ENCODE data around the gene ETV5.

The ETV5 gene

GRCh38 chr3:186068243-186068552 is 40.7 kb downstream of the ETV5 start:
- CTCF ChIA-PET, result no interaction called here
- TF ChIP-seq ELF4 (IDR thresholded peaks at IDR 0.05) (no peak), HDGF (IDR thresholded peaks at IDR 0.05; ENCODE audit: borderline replicate concordance) (no peak), BHLHE40 (IDR thresholded peaks at IDR 0.05; ENCODE audit: borderline replicate concordance) (no peak), FOXA1 (IDR thresholded peaks at IDR 0.05) (no peak), CTBP1 (IDR thresholded peaks at IDR 0.05; ENCODE audit: borderline replicate concordance) (no peak), NFRKB (IDR thresholded peaks at IDR 0.05) (no peak), SP1 (IDR thresholded peaks at IDR 0.05) (no peak), L3MBTL2 (conservative IDR thresholded peaks at IDR 0.05) (no peak), ZNF384 (IDR thresholded peaks at IDR 0.05) (no peak), FOXK2 (IDR thresholded peaks at IDR 0.05) (no peak), SUZ12 (IDR thresholded peaks at IDR 0.05) (no peak)
- no peak for DNase-seq (ENCODE audit: extremely low spot score)
- POLR2A ChIA-PET, result no interaction called here

DNA sequence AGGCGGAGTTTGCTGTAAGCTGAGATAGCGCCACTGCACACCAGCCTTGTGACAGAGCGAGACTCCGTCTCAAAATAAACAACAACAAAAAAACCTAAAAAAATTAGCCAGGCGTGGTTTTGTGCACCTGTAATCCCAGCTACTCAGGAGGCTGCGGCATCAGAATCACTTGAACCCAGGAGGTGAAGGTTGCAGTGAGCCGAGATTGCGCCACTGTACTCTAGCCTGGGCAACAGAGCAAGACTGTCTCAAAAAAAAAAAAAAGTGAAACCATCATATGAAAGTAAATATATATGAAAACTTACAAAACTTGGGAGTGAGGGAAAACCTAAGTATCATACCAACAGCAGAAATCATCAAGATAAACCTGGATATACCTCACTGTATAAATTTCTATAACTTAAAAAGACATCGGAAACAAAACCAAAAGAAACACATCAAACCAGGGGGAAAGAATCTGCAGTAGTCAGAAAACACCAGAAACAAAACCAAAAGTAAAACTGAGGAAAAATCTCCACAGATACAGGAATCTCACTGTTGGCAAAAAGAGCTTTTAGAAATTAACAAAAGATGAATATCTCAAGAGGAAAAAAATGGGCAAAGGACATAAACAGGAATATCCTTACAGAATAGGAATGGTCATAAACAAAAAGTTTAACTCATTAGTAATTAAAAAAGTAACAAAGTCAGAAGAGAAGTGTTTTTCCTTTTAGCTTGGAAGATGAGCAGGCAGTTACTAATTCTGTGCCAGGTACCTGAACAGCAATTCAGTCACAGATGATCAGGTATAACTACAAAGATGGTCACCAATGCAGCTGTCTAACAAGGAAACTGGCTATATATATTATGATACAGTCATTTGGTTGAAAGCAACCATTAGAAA is 41.3 kb downstream of the ETV5 start:
- no peak for TF ChIP-seq LEF1 (IDR thresholded peaks at IDR 0.05; ENCODE audit: borderline replicate concordance)
- no peak for TF ChIP-seq SP1 (IDR thresholded peaks at IDR 0.05)
- no peak for TF ChIP-seq FOXA1 (IDR thresholded peaks at IDR 0.05)
- no peak for TF ChIP-seq ARNT (IDR thresholded peaks at IDR 0.05)
- no peak for TF ChIP-seq CTBP1 (IDR thresholded peaks at IDR 0.05; ENCODE audit: borderline replicate concordance)
- DNase-seq (ENCODE audit: extremely low spot score), result no peak
- POLR2A ChIA-PET, result no interaction called here
- CTCF ChIA-PET, result no interaction called here

DNA sequence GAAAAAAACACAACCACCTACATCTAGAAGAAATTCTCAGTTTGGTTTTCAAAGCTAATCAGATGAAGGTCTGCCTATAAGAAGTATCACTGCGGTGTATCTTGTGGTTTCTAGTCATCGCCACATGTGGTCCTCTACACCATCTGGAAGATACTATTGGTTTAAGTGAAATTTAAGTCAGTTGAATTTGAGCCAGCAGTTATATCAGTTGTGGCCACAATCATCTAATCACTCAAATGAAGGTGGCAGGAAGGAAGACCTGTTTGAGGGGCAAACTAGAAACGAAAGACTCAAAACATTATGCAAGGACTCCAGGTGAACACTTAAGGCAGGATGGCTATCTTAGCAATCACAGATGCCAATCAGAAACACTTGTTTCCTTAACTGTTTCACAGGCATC is 48.7 kb downstream of the ETV5 start:
- POLR2A ChIA-PET, result no interaction called here
- no peak for TF ChIP-seq HDGF (IDR thresholded peaks at IDR 0.05; ENCODE audit: borderline replicate concordance)
- TF ChIP-seq SP1 (IDR thresholded peaks at IDR 0.05), result no peak
- no peak for TF ChIP-seq FOXM1 (IDR thresholded peaks at IDR 0.05; ENCODE audit: borderline replicate concordance)
- no peak for TF ChIP-seq NFRKB (IDR thresholded peaks at IDR 0.05)
- no peak for TF ChIP-seq PKNOX1 (IDR thresholded peaks at IDR 0.05)
- no peak for TF ChIP-seq FOXK2 (IDR thresholded peaks at IDR 0.05)
- TF ChIP-seq LEF1 (IDR thresholded peaks at IDR 0.05; ENCODE audit: borderline replicate concordance), result no peak
- TF ChIP-seq TARDBP (IDR thresholded peaks at IDR 0.05), result no peak
- TF ChIP-seq L3MBTL2 (conservative IDR thresholded peaks at IDR 0.05), result no peak
- no peak for TF ChIP-seq ZNF384 (IDR thresholded peaks at IDR 0.05)
- no peak for TF ChIP-seq ARNT (IDR thresholded peaks at IDR 0.05)
- TF ChIP-seq ELF4 (IDR thresholded peaks at IDR 0.05), result no peak
- TF ChIP-seq BHLHE40 (IDR thresholded peaks at IDR 0.05; ENCODE audit: borderline replicate concordance), result no peak
- TF ChIP-seq CTBP1 (IDR thresholded peaks at IDR 0.05; ENCODE audit: borderline replicate concordance), result no peak
- no peak for TF ChIP-seq SUZ12 (IDR thresholded peaks at IDR 0.05)
- no peak for TF ChIP-seq FOXA1 (IDR thresholded peaks at IDR 0.05)
- CTCF ChIA-PET, result no interaction called here
- DNase-seq (ENCODE audit: extremely low spot score), result no peak

- POLR2A ChIA-PET, result no interaction called here
- no peak for TF ChIP-seq NFRKB (IDR thresholded peaks at IDR 0.05)
- TF ChIP-seq PKNOX1 (IDR thresholded peaks at IDR 0.05), result no peak
- no peak for TF ChIP-seq LEF1 (IDR thresholded peaks at IDR 0.05; ENCODE audit: borderline replicate concordance)
- no peak for TF ChIP-seq CTBP1 (IDR thresholded peaks at IDR 0.05; ENCODE audit: borderline replicate concordance)
- DNase-seq (ENCODE audit: extremely low spot score), result no peak
- CTCF ChIA-PET, result no interaction called here
Observed at GRCh38 chr3:186059192-186059591, 49.7 kb downstream of the ETV5 start.

GRCh38 chr3:186058225-186058624 is 50.7 kb downstream of the ETV5 start:
- POLR2A ChIA-PET, result no interaction called here
- TF ChIP-seq HDGF (IDR thresholded peaks at IDR 0.05; ENCODE audit: borderline replicate concordance) (no peak), BHLHE40 (IDR thresholded peaks at IDR 0.05; ENCODE audit: borderline replicate concordance) (no peak), FOXA1 (IDR thresholded peaks at IDR 0.05) (no peak), SP1 (IDR thresholded peaks at IDR 0.05) (no peak), CTBP1 (IDR thresholded peaks at IDR 0.05; ENCODE audit: borderline replicate concordance) (no peak), TARDBP (IDR thresholded peaks at IDR 0.05) (no peak), LEF1 (IDR thresholded peaks at IDR 0.05; ENCODE audit: borderline replicate concordance) (no peak), PKNOX1 (IDR thresholded peaks at IDR 0.05) (no peak), FOXM1 (IDR thresholded peaks at IDR 0.05; ENCODE audit: borderline replicate concordance) (no peak), ELF4 (IDR thresholded peaks at IDR 0.05) (no peak), L3MBTL2 (conservative IDR thresholded peaks at IDR 0.05) (no peak), ZNF384 (IDR thresholded peaks at IDR 0.05) (no peak), ARNT (IDR thresholded peaks at IDR 0.05) (no peak), NFRKB (IDR thresholded peaks at IDR 0.05) (no peak), SUZ12 (IDR thresholded peaks at IDR 0.05) (no peak), FOXK2 (IDR thresholded peaks at IDR 0.05) (no peak)
- DNase-seq (ENCODE audit: extremely low spot score), result no peak
- CTCF ChIA-PET, result no interaction called here

DNA sequence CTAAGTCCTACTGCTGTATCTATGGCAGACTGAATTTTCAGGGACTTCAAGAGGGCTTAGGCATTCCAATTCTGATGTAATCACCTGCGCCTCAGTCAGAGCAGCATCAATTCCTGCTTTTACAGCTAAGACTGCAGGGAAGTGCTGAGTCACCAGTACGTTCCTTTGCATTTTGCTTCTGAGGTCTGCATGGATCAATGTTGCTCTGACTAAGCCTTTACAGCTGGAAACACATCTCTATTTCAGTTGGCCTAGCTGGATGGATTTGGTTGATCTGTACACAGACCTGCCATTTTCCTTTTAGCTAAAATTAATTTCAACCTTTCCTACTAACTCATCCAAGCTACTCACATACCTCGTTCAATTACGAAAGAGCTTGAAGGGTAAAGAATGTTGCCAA is 51.3 kb downstream of the ETV5 start:
- ChIA-PET CTCF (no interaction called here), POLR2A (no interaction called here)
- no peak for DNase-seq (ENCODE audit: extremely low spot score)
- TF ChIP-seq L3MBTL2 (conservative IDR thresholded peaks at IDR 0.05), result no peak
- TF ChIP-seq ZNF384 (IDR thresholded peaks at IDR 0.05), result no peak
- no peak for TF ChIP-seq TARDBP (IDR thresholded peaks at IDR 0.05)
- no peak for TF ChIP-seq BHLHE40 (IDR thresholded peaks at IDR 0.05; ENCODE audit: borderline replicate concordance)
- TF ChIP-seq HDGF (IDR thresholded peaks at IDR 0.05; ENCODE audit: borderline replicate concordance), result no peak
- no peak for TF ChIP-seq NFRKB (IDR thresholded peaks at IDR 0.05)
- no peak for TF ChIP-seq PKNOX1 (IDR thresholded peaks at IDR 0.05)
- TF ChIP-seq ARNT (IDR thresholded peaks at IDR 0.05), result no peak
- no peak for TF ChIP-seq SP1 (IDR thresholded peaks at IDR 0.05)
- TF ChIP-seq FOXM1 (IDR thresholded peaks at IDR 0.05; ENCODE audit: borderline replicate concordance), result no peak

Data from HEK293T (cell line).